Loucy (cell line): ENCODE data around the gene DNAJB12.

ENCODE experiments used
- H2AFZ ChIP-seq: fragments of 200-600 bp; sonication (generic); 2 replicates; pipeline ENCODE4 v1.6.0; 2016; ENCODE audit warnings: antibody characterized with exemption, mild to moderate bottlenecking, low read length, moderate library complexity
- H3F3A ChIP-seq: fragments of 200-600 bp; 2 replicates; pipeline ENCODE4 v1.6.0; 2016; ENCODE audit warnings: antibody characterized with exemption, low read depth, mild to moderate bottlenecking
- H3K27me3 ChIP-seq: fragments of 200-600 bp; sonication (generic); 2 replicates; pipeline ENCODE4 v1.6.1; 2014; ENCODE audit warnings: low read length, mild to moderate bottlenecking; ENCODE audit not compliant: insufficient read depth, poor library complexity, severe bottlenecking
- H3K36me3 ChIP-seq: fragments of 200-600 bp; sonication (generic); 2 replicates; pipeline ENCODE4 v1.6.1; 2016; ENCODE audit warnings: low read length; ENCODE audit not compliant: insufficient read depth
- H3K4me1 ChIP-seq: fragments of 200-600 bp; sonication (generic); 2 replicates; pipeline ENCODE4 v1.5.1; 2014; ENCODE audit warnings: low read length, mild to moderate bottlenecking; ENCODE audit not compliant: insufficient read depth, poor library complexity, severe bottlenecking
- H3K4me2 ChIP-seq: fragments of 200-600 bp; sonication (generic); 2 replicates; pipeline ENCODE4 v1.6.0; 2014; ENCODE audit warnings: antibody characterized with exemption, low read length, low read depth, mild to moderate bottlenecking; ENCODE audit not compliant: poor library complexity, severe bottlenecking
- H3K4me3 ChIP-seq: fragments of 200-600 bp; sonication (generic); 2 replicates; pipeline ENCODE4 v1.5.1; 2014; ENCODE audit warnings: low read length, mild to moderate bottlenecking, mixed read lengths; ENCODE audit not compliant: poor library complexity, severe bottlenecking
- H3K79me2 ChIP-seq: fragments of 200-600 bp; sonication (generic); 2 replicates; pipeline ENCODE4 v1.6.1; 2014; ENCODE audit warnings: low read length; ENCODE audit not compliant: insufficient read depth
- H3K9ac ChIP-seq: fragments of 200-600 bp; sonication (generic); 2 replicates; pipeline ENCODE4 v1.6.0; 2014; ENCODE audit warnings: mild to moderate bottlenecking, low read depth, low read length, moderate library complexity; ENCODE audit not compliant: poor library complexity, severe bottlenecking
- H3K9me2 ChIP-seq: fragments of 200-600 bp; sonication (generic); replicated peaks from 2 replicates; pipeline ENCODE4 v1.6.1; 2016; ENCODE audit warnings: low read depth, low read length, mixed read lengths
- H3K9me3 ChIP-seq: fragments of 200-600 bp; sonication (generic); 2 replicates; pipeline ENCODE4 v1.6.1; 2014; ENCODE audit warnings: mild to moderate bottlenecking, antibody characterized with exemption, low read length, low read depth; ENCODE audit not compliant: insufficient read depth
- H4K20me1 ChIP-seq: fragments of 200-600 bp; sonication (generic); 2 replicates; pipeline ENCODE4 v1.6.0; 2014; ENCODE audit warnings: antibody characterized with exemption, low read length, mild to moderate bottlenecking; ENCODE audit not compliant: insufficient read depth, poor library complexity, severe bottlenecking
- CTCF ChIP-seq: fragments of 200-600 bp; sonication (generic); conservative IDR thresholded peaks from 2 replicates; pipeline ENCODE4 v1.5.1; 2014; ENCODE audit warnings: mild to moderate bottlenecking, antibody characterized with exemption, low read length
- EZH2phosphoT487 ChIP-seq: fragments of 200-600 bp; IDR thresholded peaks from 2 replicates; pipeline ENCODE4 v1.6.1; 2018; ENCODE audit warnings: antibody characterized with exemption, mild to moderate bottlenecking, moderate library complexity, borderline replicate concordance

DNAJB12 gene

GRCh38 chr10:72331575-72332422 is 22.9 kb downstream of the DNAJB12 start:
- Histone ChIP-seq H2AFZ (no peak overlapping the region), H3K4me2 (peak overlapping the region; percentile 97), H3K9me2 (no peaks in the 10 kb centered on the region), H3K4me1 (peaks cover 86% of the 10 kb centered on the region), H3K36me3 (no peaks in the 10 kb centered on the region), H3K79me2 (peaks cover 58% of the 10 kb centered on the region), H3K9me3 (no peaks in the 10 kb centered on the region), H3K27me3 (no peaks in the 10 kb centered on the region), H4K20me1 (peaks cover 2% of the 10 kb centered on the region), H3K4me3 (peak overlapping the region; percentile 74), H3F3A (peaks cover 12% of the 10 kb centered on the region; the same call in 1 of the 2 replicates), H3K9ac (peak overlapping the region; percentile 99)
- TF ChIP-seq CTCF (no peak), EZH2phosphoT487 (no peak)

- Histone ChIP-seq H3F3A (peaks cover 8% of the 10 kb centered on the region; the same call in 1 of the 2 replicates), H3K79me2 (peaks cover 52% of the 10 kb centered on the region), H3K27me3 (no peaks in the 10 kb centered on the region), H3K9me2 (no peaks in the 10 kb centered on the region), H3K9ac (peak overlapping the region; percentile 81), H3K4me1 (peaks cover 70% of the 10 kb centered on the region), H3K9me3 (no peaks in the 10 kb centered on the region), H3K4me3 (peak overlapping the region; percentile 75), H2AFZ (no peak overlapping the region), H3K36me3 (no peaks in the 10 kb centered on the region), H4K20me1 (no peaks in the 10 kb centered on the region), H3K4me2 (peak overlapping the region; percentile 82)
- no peak for TF ChIP-seq EZH2phosphoT487
- TF ChIP-seq CTCF: no peak
Observed at GRCh38 chr10:72330069-72330426, 24.7 kb downstream of the DNAJB12 start.

- Histone ChIP-seq H4K20me1 (no peaks in the 10 kb centered on the region), H3K9ac (peak overlapping the region; percentile 81), H3K9me2 (no peaks in the 10 kb centered on the region), H3K79me2 (peaks cover 52% of the 10 kb centered on the region), H3K36me3 (no peaks in the 10 kb centered on the region), H3K4me1 (peaks cover 68% of the 10 kb centered on the region), H3F3A (peaks cover 8% of the 10 kb centered on the region; the same call in 1 of the 2 replicates), H3K9me3 (no peaks in the 10 kb centered on the region), H2AFZ (no peak overlapping the region), H3K4me2 (peak overlapping the region; percentile 82), H3K4me3 (peak overlapping the region; percentile 75), H3K27me3 (no peaks in the 10 kb centered on the region)
- TF ChIP-seq EZH2phosphoT487: no peak
- TF ChIP-seq CTCF: no peak
Observed at GRCh38 chr10:72329290-72330068, 25.2 kb downstream of the DNAJB12 start.
